Measurements from ENCODE around the gene SPDYE9. TPM values are rescaled to one million over a fixed set of nuclear protein-coding genes. Genes with fewer than 3 reads are reported as not detected.
"Not testable (repeated sequence)": the region's sequence is repeated elsewhere in the genome, so short reads cannot be mapped to it uniquely, and the experiment has no call there.

SPDYE9 gene, protein sequence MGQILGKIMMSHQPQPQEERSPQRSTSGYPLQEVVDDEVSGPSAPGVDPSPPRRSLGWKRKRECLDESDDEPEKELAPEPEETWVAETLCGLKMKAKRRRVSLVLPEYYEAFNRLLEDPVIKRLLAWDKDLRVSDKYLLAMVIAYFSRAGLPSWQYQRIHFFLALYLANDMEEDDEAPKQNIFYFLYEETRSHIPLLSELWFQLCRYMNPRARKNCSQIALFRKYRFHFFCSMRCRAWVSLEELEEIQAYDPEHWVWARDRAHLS
- total RNA-seq: not detected

DNA sequence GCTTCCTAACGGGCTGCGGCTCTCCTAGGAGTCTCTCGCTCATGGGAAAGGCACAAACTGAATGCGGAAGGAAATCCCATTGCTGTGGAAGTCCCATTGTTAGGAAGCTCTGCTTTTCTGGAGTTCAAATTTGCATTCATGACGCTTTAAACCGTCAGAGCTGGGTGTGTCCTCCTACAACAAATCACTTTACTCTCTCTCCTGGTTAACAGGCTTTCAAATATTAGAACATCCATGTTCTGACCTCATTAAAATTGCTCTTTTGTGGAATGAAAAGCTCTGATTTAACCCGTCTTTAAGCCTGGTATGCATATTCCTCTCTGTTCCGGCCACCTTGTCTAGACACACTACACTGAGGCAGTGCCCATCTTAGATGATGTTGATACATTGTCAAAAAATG is at the start of gene SPDYE9:
SPDYE9 (minus strand) TSS at position 101 of the 400 bp plus-strand sequence. CDS start 1,800 bp downstream, outside the sequence.
- H3K9me3 Mint-ChIP-seq; ATAC-seq; H3K36me3 Mint-ChIP-seq; H3K27ac Mint-ChIP-seq; DNase-seq (ENCODE audit: low spot score in 2 of 2): not testable (repeated sequence)

DNA sequence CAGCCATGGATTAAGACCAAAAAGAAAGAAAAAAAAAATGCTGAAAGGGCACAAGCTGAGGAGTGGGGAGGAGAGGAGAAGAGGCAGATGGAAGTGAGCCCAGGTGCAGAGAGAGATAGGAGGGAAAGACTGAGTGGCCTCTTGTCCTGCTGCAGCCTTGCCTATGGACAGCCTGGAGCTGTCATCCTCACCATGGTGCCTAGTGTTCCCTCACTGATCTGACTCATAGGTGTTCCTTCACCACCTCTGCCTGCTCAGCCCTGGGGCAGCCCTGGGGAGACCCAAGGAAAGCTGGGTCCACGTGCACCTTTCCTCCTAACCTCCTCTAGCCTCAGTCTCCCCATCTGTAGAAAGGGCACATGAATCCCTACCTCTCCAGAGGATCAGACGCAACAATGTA is 49.0 kb upstream of the SPDYE9 start:
- not testable (repeated sequence) for H3K9me3 Mint-ChIP-seq; DNase-seq (ENCODE audit: low spot score in 2 of 2); H3K36me3 Mint-ChIP-seq; H3K27ac Mint-ChIP-seq
- ATAC-seq: peak; percentile 32 to 33

DNA sequence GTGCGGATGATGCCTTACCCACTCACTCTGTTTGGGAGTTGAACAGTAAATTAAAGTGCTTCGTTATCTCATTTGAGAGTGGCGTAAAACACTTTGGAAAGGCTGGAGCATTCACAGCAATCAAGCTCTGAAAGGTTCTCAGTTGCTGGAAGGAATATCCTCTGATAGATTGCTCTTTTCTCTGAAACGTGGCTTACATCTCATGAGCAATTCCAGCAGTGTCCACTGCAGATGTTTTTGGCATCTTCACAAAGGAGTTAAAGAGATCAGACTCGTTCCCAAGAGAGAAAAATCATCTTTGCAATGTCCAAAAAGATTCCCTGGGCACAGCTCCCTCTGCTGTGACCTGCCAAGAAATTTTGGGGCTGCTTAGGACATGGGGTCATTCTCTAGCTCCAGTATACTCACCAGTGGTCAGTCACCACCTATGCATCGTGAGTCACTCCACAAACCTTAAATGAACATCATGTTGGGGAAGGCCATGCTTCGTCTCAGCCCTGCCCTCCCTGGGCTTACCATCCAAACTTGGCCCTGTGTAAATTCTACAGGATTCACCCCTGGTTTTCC is 46.9 kb upstream of the SPDYE9 start:
- H3K36me3 Mint-ChIP-seq; H3K27ac Mint-ChIP-seq; DNase-seq (ENCODE audit: low spot score in 2 of 2); ATAC-seq; H3K9me3 Mint-ChIP-seq: not testable (repeated sequence)

DNA sequence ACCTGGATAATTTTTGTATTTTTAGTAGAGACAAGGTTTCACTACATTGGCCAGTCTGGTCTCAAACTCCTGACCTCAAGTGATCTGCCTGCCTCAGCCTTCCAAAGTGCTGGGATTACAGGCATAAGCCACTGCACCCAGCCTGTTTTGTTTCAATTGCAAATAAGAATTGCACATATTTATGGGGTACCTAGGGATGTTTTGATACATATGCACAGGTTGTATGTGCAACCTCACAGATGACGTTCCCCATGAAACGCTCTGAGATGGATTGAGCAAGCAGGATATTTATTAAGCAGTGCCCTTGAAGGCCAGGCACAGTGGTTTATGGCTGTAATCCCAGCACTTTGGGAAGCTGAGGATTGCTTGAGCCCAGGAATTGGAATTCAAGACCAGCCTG is 44.8 kb upstream of the SPDYE9 start:
- not testable (repeated sequence) for H3K36me3 Mint-ChIP-seq; H3K9me3 Mint-ChIP-seq; H3K27ac Mint-ChIP-seq; DNase-seq (ENCODE audit: low spot score in 2 of 2); ATAC-seq

DNA sequence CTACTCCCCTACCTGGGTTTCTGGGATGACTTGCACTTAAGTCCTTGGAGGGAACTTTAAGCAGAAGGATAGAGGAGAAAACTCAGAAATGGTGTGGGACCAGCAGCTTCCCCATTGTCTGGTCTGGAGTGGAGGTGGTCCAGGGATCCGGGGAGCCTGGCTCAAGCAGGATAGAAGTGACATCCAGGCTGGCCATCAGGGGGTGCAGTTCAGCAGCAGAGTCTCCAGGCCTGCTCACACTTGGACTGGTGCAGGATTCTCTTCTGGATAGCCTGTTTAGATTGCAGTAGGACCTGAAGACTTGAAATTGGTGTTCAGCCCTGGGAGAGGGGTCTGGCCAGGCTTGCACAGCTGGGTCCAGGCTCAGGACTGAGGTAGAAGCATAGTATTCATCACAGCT is 38.3 kb upstream of the SPDYE9 start:
- not testable (repeated sequence) for H3K9me3 Mint-ChIP-seq; ATAC-seq; DNase-seq (ENCODE audit: low spot score in 2 of 2)

DNA sequence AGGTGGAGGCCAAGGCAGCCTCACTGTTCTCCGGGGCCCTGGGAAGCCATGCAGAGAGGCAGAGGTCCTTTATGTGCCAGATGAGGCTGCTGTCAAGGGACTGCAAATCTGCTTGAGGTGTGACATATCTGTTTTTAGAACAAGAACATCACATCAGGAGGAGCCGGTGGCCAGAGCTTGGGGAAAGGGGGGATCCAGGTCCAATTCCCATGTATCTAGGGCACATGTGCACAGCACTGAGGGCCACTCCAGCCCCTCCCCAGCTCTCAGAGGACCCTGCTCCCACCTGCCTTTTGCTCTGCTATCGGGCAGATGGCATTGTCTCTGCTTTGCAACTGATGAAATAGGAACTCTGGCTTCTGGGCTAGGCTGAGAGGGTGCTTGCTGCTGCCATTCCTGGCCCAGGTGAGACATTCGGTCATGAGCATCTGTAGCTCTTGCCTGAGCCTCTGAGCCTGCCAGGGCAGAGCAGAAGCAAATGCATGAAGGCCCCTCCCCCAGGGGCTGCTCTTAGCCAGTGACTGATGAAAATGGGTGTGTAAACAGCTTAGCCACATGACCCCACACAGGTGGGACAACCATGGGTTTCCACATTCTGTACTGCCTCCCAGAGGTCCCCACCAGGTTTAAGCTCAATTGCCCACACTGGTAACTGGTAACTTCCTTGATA is 37.1 kb upstream of the SPDYE9 start:
- H3K27ac Mint-ChIP-seq; DNase-seq (ENCODE audit: low spot score in 2 of 2); H3K9me3 Mint-ChIP-seq; ATAC-seq; H3K36me3 Mint-ChIP-seq: not testable (repeated sequence)

More for the DNA sequence above, 38.3 kb upstream of the SPDYE9 start:
- H3K36me3 Mint-ChIP-seq, H3K27ac Mint-ChIP-seq: not testable (repeated sequence)

GRCh38 chr7:73118155-73118554 is 32.3 kb upstream of the SPDYE9 start:
- DNase-seq (ENCODE audit: low spot score in 2 of 2); H3K27ac Mint-ChIP-seq; H3K9me3 Mint-ChIP-seq; H3K36me3 Mint-ChIP-seq: not testable (repeated sequence)
- ATAC-seq: peak; percentile 82 to 91

GRCh38 chr7:73057811-73058210 is 28.0 kb downstream of the SPDYE9 start, which contains the start of gene SPDYE11:
TSS of gene SPDYE11 (minus strand) at chr7:73057911. CDS start at chr7:73056111, 1,800 bp downstream.
- H3K27ac Mint-ChIP-seq, H3K36me3 Mint-ChIP-seq: not testable (repeated sequence)

DNA sequence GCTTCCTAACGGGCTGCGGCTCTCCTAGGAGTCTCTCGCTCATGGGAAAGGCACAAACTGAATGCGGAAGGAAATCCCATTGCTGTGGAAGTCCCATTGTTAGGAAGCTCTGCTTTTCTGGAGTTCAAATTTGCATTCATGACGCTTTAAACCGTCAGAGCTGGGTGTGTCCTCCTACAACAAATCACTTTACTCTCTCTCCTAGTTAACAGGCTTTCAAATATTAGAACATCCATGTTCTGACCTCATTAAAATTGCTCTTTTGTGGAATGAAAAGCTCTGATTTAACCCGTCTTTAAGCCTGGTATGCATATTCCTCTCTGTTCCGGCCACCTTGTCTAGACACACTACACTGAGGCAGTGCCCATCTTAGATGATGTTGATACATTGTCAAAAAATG is 56.2 kb downstream of the SPDYE9 start, which contains the start of gene SPDYE8:
SPDYE8 (minus strand) TSS at position 101 of the 400 bp plus-strand sequence. CDS start 1,800 bp downstream, outside the sequence.
- H3K36me3 Mint-ChIP-seq; H3K27ac Mint-ChIP-seq; ATAC-seq; H3K9me3 Mint-ChIP-seq; DNase-seq (ENCODE audit: low spot score in 2 of 2): not testable (repeated sequence)

More at GRCh38 chr7:73057811-73058210, 28.0 kb downstream of the SPDYE9 start, which contains the start of gene SPDYE11:
- not testable (repeated sequence) for H3K9me3 Mint-ChIP-seq; DNase-seq (ENCODE audit: low spot score in 2 of 2); ATAC-seq

Other genes with a start within 250 kb of the SPDYE9 start
- 10 to 100 TPM; 48.7 to 85.7 TPM for gene POM121, start 160.9 kb downstream of the SPDYE9 start, total RNA-seq
- 1 to 10 TPM; 1.0 to 1.1 TPM for gene TRIM74, start 116.6 kb downstream of the SPDYE9 start, total RNA-seq
- gene SPDYE8, start 56.3 kb downstream of the SPDYE9 start, total RNA-seq: not detected
- not detected for gene SPDYE11, start 28.1 kb downstream of the SPDYE9 start, total RNA-seq
- gene NSUN5, start 222.8 kb upstream of the SPDYE9 start, total RNA-seq: 10 to 100 TPM; 47.9 to 75.2 TPM
- gene TRIM50, start 242.0 kb upstream of the SPDYE9 start, total RNA-seq: under 1 TPM in 1 of 2 donors, not detected in 1; 0.20 TPM
- not detected for gene FKBP6, start 242.1 kb upstream of the SPDYE9 start, total RNA-seq

Measured in activated naive CD4-positive, alpha-beta T cell treated with anti-CD3 and anti-CD28 coated beads, Interleukin-2, amount 50 U/mL, for 72 hours (primary cell).